ENCODE data around the gene CALHM1.
A peak's percentile ranks its signal among the peaks of the same experiment; 100 is the strongest.

Gene CALHM1

GRCh38 chr10:103457176-103457712 lies 1.5 kb downstream of the CALHM1 start:
- Histone ChIP-seq H3K9me2 (replicated peaks; ENCODE audit: insufficient read depth, low read length) (no peaks in the 10 kb centered on the region), H3K9ac (ENCODE audit: low read length) (no peak overlapping the region), H2AFZ (ENCODE audit: low read length) (no peak overlapping the region), H3F3A (ENCODE audit: insufficient read depth, low read length) (no peaks in the 10 kb centered on the region), H3K27me3 (replicated peaks; ENCODE audit: insufficient read depth, low read length) (no peaks in the 10 kb centered on the region), H3K4me2 (ENCODE audit: low read depth, low read length) (peak overlapping the region; percentile 3; the same call in 1 of the 2 replicates), H3K4me3 (ENCODE audit: low read length) (no peak overlapping the region), H3K27ac (ENCODE audit: low read length) (no peak overlapping the region), H3K79me2 (ENCODE audit: low read length) (peaks cover 7% of the 10 kb centered on the region; the same call in 1 of the 2 replicates), H3K9me3 (replicated peaks; ENCODE audit: insufficient read depth, low read length) (no peaks in the 10 kb centered on the region), H4K20me1 (ENCODE audit: insufficient read depth, low read length) (no peaks in the 10 kb centered on the region), H3K4me1 (ENCODE audit: low read length) (peaks cover 18% of the 10 kb centered on the region), H3K36me3 (replicated peaks; ENCODE audit: insufficient read depth, low read length) (no peaks in the 10 kb centered on the region)
- TF ChIP-seq EZH2 (optimal IDR thresholded peaks at IDR 0.05; ENCODE audit: low read depth, low read length) (no peak), EZH2phosphoT487 (IDR thresholded peaks at IDR 0.05; ENCODE audit: low read length) (no peak)
- TF ChIP-seq, protein P1, sequence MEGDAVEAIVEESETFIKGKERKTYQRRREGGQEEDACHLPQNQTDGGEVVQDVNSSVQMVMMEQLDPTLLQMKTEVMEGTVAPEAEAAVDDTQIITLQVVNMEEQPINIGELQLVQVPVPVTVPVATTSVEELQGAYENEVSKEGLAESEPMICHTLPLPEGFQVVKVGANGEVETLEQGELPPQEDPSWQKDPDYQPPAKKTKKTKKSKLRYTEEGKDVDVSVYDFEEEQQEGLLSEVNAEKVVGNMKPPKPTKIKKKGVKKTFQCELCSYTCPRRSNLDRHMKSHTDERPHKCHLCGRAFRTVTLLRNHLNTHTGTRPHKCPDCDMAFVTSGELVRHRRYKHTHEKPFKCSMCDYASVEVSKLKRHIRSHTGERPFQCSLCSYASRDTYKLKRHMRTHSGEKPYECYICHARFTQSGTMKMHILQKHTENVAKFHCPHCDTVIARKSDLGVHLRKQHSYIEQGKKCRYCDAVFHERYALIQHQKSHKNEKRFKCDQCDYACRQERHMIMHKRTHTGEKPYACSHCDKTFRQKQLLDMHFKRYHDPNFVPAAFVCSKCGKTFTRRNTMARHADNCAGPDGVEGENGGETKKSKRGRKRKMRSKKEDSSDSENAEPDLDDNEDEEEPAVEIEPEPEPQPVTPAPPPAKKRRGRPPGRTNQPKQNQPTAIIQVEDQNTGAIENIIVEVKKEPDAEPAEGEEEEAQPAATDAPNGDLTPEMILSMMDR (IDR thresholded peaks at IDR 0.05; ENCODE audit: low read length) = no peak
- no peak for DNase-seq

- no peak overlapping the region for H3K27ac ChIP-seq (ENCODE audit: low read length)
- H2AFZ ChIP-seq (ENCODE audit: low read length) = no peak overlapping the region
- no peak overlapping the region for H3K4me2 ChIP-seq (ENCODE audit: low read depth, low read length)
- peaks cover 12% of the 10 kb centered on the region; the same call in 1 of the 2 replicates for H3K79me2 ChIP-seq (ENCODE audit: low read length)
- no peaks in the 10 kb centered on the region for H3K9me3 ChIP-seq (replicated peaks; ENCODE audit: insufficient read depth, low read length)
- no peaks in the 10 kb centered on the region for H3K9me2 ChIP-seq (replicated peaks; ENCODE audit: insufficient read depth, low read length)
- H3F3A ChIP-seq (ENCODE audit: insufficient read depth, low read length) = peaks cover 2% of the 10 kb centered on the region; the same call in 1 of the 2 replicates
- DNase-seq = no peak
- H3K4me3 ChIP-seq (ENCODE audit: low read length) = no peak overlapping the region
- no peaks in the 10 kb centered on the region for H3K36me3 ChIP-seq (replicated peaks; ENCODE audit: insufficient read depth, low read length)
- peaks cover 18% of the 10 kb centered on the region for H3K4me1 ChIP-seq (ENCODE audit: low read length)
- H3K9ac ChIP-seq (ENCODE audit: low read length) = no peak overlapping the region
- no peaks in the 10 kb centered on the region for H4K20me1 ChIP-seq (ENCODE audit: insufficient read depth, low read length)
- H3K27me3 ChIP-seq (replicated peaks; ENCODE audit: insufficient read depth, low read length) = no peaks in the 10 kb centered on the region
- TF ChIP-seq EZH2phosphoT487 (IDR thresholded peaks at IDR 0.05; ENCODE audit: low read length) (no peak), EZH2 (optimal IDR thresholded peaks at IDR 0.05; ENCODE audit: low read depth, low read length) (no peak)
- TF ChIP-seq, protein P1 (IDR thresholded peaks at IDR 0.05; ENCODE audit: low read length) = no peak
Measured at GRCh38 chr10:103456074-103456660, 2.5 kb downstream of the CALHM1 start.

DNA sequence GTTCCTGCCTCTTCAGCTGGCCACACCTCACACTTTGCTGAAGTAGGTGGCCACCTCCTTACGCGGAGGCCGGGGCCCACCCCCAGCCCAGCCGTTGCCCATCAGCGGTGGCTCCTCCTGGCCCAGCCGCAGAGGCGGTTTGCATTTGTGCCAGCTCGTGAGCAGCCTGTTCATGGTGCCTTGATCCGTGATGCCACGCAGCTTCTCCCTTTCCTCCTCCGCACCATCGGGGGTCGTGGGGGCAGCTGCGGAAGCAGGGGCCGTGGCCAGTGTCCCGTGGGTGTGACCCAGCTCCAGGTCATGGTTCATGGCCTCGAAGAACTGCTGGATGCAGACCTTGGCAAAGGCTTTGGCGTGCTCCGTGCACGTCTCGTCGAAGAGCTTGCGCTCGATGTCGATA lies 3.5 kb downstream of the CALHM1 start:
- H3K4me1 ChIP-seq (ENCODE audit: low read length) = peaks cover 18% of the 10 kb centered on the region
- no peaks in the 10 kb centered on the region for H3K9me3 ChIP-seq (replicated peaks; ENCODE audit: insufficient read depth, low read length)
- H3F3A ChIP-seq (ENCODE audit: insufficient read depth, low read length) = peaks cover 6% of the 10 kb centered on the region
- H3K9ac ChIP-seq (ENCODE audit: low read length) = no peak overlapping the region
- H3K27ac ChIP-seq (ENCODE audit: low read length) = no peak overlapping the region
- H3K79me2 ChIP-seq (ENCODE audit: low read length) = peaks cover 20% of the 10 kb centered on the region
- H3K27me3 ChIP-seq (replicated peaks; ENCODE audit: insufficient read depth, low read length) = no peaks in the 10 kb centered on the region
- TF ChIP-seq EZH2 (optimal IDR thresholded peaks at IDR 0.05; ENCODE audit: low read depth, low read length) = no peak
- TF ChIP-seq EZH2phosphoT487 (IDR thresholded peaks at IDR 0.05; ENCODE audit: low read length) = no peak
- TF ChIP-seq, protein P1 (IDR thresholded peaks at IDR 0.05; ENCODE audit: low read length) = no peak
- no peak overlapping the region for H3K4me2 ChIP-seq (ENCODE audit: low read depth, low read length)
- no peak overlapping the region for H2AFZ ChIP-seq (ENCODE audit: low read length)
- no peaks in the 10 kb centered on the region for H3K9me2 ChIP-seq (replicated peaks; ENCODE audit: insufficient read depth, low read length)
- no peak for DNase-seq
- no peaks in the 10 kb centered on the region for H4K20me1 ChIP-seq (ENCODE audit: insufficient read depth, low read length)
- no peaks in the 10 kb centered on the region for H3K36me3 ChIP-seq (replicated peaks; ENCODE audit: insufficient read depth, low read length)
- H3K4me3 ChIP-seq (ENCODE audit: low read length) = no peak overlapping the region
